ENCODE results near the gene LEKR1. TPM values are rescaled to one million over a fixed set of nuclear protein-coding genes. Genes with fewer than 3 reads are reported as not detected.

LEKR1 gene
- total and polyA plus RNA-seq, 9 of the 15 experiments (the other 6 are each of a cell fraction or from before 2014, with no cell fraction given) = 0.76 to 1.8 (median 1.2) TPM

- Histone ChIP-seq H3K27me3 (ENCODE audit: control insufficient read depth in 2 of 2, insufficient read depth in 2 of 2, low read length in 2 of 2) (no peaks in the 10 kb centered on the region), H3K79me2 (ENCODE audit: control insufficient read depth, insufficient read depth, low read length) (no peaks in the 10 kb centered on the region), H3K4me1 (replicated peaks in 1 of 2; ENCODE audit: control insufficient read depth in 2 of 2, insufficient read depth in 2 of 2, low read length in 2 of 2) (peaks cover 0 to 20% of the 10 kb centered on the region in 2 experiments), H4K20me1 (replicated peaks; ENCODE audit: control insufficient read depth, insufficient read depth, low read length) (no peaks in the 10 kb centered on the region), H3K9ac (ENCODE audit: insufficient read depth in 1 of 2, low read depth in 2 of 2, low read length in 2 of 2) (no peak overlapping the region), H3K9me3 (replicated peaks; ENCODE audit: control insufficient read depth, insufficient read depth, low read depth, low read length) (no peaks in the 10 kb centered on the region), H3K4me3 (no peak overlapping the region), H3K4me2 (ENCODE audit: insufficient read depth, low read length) (no peak overlapping the region), H2AFZ (ENCODE audit: low read depth, low read length) (peak overlapping the region; percentile 84), H3K36me3 (ENCODE audit: control insufficient read depth, insufficient read depth, low read length) (no peaks in the 10 kb centered on the region), H3K9me1 (ENCODE audit: control insufficient read depth, insufficient read depth, low read length) (no peaks in the 10 kb centered on the region), H3K27ac (ENCODE audit: extremely low read depth, low read depth, low read length) (peak overlapping the region; percentile 29; the same call in 1 of the 3 replicates)
- no TSS peak for BruUV-seq (replicated peaks)
- FAIRE-seq (no peak), DNase-seq (ENCODE audit: extremely low read depth in 1 of 4, low spot score in 3 of 4) (no peak), ATAC-seq (no peak)
- ChIA-PET CTCF (ENCODE audit: low intra/inter-chr PET ratio) (no interaction called here), POLR2A (interaction anchor here (1.2 to 1.3 kb wide), 2 partner anchors 19 to 33 kb away, joined by 3 read pairs; no protein-coding TSS in a partner anchor)
- no peak for TF ChIP-seq TSHZ1 (CRISPR knock-in tag; IDR thresholded peaks at IDR 0.05)
- TF ChIP-seq ELF2 (CRISPR knock-in tag; IDR thresholded peaks at IDR 0.05) = no peak
- TF ChIP-seq HMG20B (CRISPR knock-in tag; IDR thresholded peaks at IDR 0.05) = no peak
- 0 out of 2 replicates have a peak, but pooled peaks have one; percentile 16 for TF ChIP-seq NFRKB (IDR thresholded peaks at IDR 0.05; ENCODE audit: low read depth)
- TF ChIP-seq RFX7 (CRISPR knock-in tag; IDR thresholded peaks at IDR 0.05) = no peak
- no peak for TF ChIP-seq CEBPB (tag; IDR thresholded peaks at IDR 0.05)
- TF ChIP-seq FOSL1 (tag; conservative IDR thresholded peaks at IDR 0.05) = peak; percentile 18; the same call in 1 of the 2 replicates
- WGBS (ENCODE audit: insufficient coverage, low coverage, missing lambda C conversion rate) = 75% methylated on average over 2 of the region's 2 CpGs
- in situ Hi-C loops (cut with MboI) (no loop called here), intact Hi-C loops (cut with micrococcal nuclease) (no loop called here)
Observed at GRCh38 chr3:156793851-156794250, 32.3 kb upstream of the LEKR1 start.

All from K562 (cell line).